Effector CD4-positive, alpha-beta T cell (primary cell): ENCODE data around the gene MFAP5.
"Not testable (repeated sequence)": the region's sequence is repeated elsewhere in the genome, so short reads cannot be mapped to it uniquely, and the experiment has no call there.

Experiments used
- DNase-seq: peaks from one replicate; pipeline ENCODE4 v3.0.0-alpha.2; 2020

The MFAP5 gene

DNA sequence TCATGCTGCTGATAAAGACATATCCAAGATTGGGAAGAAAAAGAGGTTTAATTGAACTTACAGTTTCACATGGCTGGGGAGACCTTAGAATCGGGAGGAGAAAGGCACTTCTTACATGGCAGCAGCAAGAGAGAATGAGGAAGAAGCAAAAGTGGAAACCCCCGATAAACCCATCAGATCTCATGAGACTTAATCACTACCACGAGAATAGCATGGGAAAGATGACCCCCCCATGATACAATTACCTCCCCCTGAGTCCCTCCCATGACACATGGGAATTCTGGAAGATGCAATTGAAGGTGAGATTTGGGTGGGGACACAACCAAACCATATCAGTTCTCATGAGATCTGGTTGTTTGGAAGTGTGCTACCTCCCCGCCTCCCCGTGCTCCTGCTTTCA, 9.8 kb upstream of the MFAP5 start:
- DNase-seq = no peak

DNA sequence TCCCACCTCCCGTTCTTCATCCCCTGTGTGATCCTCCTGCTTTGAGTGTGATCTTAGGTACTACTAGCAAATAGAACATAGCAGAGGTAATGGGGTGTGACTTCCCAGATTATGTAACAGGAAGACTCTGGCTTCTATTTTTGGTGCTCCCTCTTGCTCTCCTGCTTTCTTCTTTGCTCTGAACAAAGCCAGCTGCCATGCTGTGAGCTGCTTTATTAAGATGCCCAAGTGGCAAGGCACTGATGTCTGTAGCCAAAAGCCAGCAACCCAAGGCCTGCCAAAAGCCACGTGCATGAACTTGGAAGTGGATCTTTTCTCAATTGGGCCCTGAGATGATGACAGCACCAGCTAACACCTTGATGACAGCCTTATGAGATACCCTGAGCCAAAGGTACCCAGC, 5.8 kb upstream of the MFAP5 start:
- no peak for DNase-seq

DNA sequence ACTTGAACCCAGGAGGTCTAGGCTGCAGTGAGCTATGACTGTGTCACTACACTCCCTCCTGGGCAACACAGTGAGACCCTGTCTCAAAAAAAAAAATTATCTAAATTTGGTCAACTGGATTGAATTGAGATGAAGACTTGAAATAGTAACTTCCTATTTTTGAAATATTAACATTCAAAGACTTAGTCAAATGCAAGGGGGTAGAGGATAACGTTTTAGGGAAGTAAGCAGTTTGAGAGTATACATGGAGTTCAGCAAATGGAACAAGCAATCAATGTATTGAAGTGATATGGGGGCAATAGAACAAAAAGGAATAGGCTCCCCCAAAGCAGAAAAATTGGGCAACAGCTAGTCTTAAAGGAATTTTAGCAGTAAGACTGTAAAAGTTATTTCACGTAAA, 4.6 kb upstream of the MFAP5 start:
- no peak for DNase-seq

DNA sequence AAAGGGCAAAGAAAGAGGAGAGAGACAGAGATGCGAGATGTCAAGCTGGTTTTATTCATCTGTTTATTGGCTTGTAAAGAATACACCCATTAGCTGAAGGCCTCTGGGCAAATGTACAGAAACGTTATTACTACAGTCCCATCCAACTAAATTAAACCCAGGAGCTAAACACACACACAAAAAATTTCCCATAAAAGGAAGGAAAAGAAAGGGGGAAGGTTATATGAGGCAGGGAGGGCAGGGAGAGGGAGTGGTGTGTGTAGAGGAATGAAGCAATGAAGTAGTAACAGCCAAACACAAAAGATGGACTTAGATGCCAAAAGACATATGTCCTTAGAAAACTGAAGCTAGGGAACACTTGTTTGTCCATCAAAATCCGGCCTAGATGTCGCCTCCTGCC, 3.1 kb upstream of the MFAP5 start:
- DNase-seq = no peak

DNA sequence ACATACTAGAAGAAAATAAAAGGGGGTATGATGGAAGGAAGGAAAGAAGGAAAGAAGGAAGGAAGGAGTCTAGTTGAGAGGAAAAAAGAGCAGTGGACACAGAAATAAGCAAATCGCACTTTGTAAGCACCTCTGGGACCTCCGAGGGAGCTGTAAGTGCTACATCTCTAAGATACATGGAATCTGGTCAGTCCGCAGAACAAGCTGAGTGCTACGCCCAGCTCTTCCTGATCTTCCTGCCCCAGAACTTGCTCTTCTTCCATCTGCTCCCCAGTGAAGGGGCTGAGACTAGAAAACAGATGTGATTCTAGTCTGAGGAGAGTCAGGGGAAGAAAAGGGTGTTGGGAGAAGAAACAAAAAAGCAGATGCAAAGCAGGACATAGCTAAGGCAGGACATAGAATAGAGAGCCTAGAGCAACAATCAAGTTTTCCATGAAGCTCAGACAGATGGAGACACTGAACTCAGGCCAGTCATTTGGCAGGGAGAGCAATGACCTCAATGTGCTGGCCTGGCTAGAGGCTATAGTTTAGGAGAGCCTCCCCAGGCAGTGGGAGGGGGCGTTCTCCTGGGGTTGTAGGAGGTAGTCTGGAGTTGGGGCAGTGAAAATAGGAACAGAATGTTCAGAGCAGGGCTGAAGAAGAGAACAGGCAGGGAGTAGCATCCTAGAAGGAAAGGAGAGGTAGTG, 1.7 kb upstream of the MFAP5 start:
- DNase-seq = no peak

DNA sequence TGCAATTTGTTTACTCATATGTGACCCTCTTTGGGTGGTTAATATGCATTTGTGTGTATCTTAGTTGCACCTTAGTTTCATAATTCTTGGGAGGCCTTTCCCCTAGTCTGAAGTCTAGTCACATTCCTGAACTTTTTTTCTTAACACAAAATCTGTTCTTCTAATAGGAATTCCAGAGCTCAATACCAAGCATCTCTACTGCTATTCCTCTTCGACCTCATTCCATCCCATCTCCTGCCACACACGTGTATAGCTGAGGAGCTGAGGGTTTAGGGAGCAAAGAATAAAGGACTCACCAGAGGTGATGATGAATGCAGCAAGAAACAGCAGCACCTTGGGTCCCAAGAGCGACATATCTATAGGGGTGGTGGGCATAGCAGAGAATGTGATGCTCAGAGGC, 875 bp downstream of the MFAP5 start:
- no peak for DNase-seq

DNA sequence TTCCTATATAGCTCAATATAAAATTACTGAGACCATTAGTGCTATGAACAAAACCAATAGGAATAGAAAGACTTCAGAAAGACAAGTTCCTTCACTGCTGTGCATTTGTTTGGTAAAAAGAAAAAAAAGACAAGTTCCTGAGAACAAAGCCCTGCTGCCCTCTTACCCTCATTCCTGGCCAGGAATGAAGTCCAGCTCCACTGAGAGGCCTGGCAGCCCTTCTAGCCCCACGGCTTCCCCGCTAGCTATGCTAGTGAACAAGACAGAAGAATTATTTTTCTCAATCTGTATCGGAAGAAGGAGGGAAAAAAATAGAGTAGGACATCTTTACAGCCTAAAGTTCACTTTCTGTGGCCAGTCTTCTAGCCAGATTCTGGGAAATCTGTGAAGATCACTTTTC, 1.6 kb downstream of the MFAP5 start:
- no peak for DNase-seq

DNA sequence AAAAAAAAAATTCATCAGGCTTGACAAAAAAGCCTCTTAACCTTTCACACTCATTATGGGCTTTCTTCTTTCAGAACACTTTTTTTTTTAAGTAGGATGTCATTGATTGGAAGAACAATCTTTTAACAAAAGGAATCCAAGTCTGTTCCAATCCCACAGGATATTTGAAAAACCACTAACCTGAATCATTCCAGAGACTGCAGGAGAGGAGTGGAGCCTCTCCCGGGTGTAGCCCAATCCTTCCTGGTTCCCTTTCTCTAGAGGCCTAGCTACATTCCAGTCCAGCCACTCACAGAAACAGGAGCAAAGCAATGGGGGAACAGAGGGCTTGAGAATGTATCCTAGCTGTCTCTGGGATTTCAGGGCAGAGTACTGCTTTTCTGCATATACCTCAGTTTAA, 4.3 kb downstream of the MFAP5 start:
- DNase-seq = no peak

DNA sequence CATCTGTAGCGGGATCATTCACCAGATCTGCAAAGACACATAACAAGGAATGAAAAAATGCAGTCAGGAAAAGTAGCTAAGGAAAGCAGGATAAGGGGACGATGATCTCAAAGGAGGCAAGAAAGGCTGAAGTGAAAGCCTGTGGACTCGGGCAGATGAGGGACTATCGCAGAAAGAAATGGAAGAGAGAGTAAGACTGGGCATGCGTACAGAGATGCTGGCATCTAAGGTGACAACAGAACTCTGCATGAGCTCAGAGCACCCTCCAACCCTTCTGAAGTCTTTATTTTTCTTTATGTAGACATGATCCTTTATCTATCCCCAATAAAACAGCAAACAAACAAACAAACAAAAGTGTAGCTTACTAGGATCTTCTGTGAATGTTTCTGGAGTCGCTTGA, 7.2 kb downstream of the MFAP5 start:
- DNase-seq = no peak

DNA sequence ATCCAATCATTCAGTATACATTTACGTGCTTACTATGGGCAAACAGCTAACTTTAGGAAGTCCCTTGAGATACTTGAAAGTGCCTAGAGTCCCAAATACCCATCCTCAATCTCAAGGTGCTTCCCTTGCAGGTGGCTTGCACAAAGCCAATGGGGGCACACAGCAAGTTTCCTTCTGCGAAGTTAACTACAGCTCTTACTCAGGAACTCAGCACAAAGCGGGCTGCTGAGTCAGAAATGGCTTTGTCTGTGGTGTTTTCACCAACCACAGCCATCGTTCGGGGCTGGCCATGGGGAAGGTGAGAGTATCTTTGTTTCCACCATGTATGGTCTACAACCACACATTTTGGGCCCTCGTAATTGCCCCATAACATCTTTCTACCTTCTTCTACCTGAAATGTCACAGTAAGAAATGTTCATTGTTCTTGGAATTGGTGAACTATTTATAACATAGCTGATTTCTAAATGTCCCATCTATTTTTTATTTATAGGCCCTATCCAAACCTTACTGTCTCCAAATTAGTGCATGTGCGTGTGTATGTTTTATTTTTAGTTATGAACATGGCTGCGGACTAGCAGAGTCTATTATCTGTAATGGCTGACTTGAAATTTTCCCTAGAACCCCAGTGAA, 13.9 kb downstream of the MFAP5 start:
- DNase-seq = no peak

DNA sequence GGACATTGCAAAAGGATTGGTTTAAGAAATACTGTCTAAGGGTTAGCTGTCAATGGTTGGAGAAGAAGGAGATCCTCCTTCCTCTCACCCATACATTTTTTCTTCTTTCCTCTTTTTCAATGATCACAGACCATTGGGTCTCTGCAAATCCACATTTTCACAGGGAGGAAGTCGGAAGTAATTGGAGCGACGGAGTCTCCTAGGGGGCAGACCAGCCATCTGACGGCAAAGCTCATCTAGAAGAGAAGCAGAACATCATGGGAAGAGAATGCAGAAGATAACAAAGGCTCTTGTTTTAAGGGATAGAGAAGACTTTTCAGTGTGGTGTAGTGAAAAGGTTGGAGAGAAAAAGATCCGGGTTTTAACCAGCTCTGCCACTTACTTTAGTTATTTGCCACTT, 14.7 kb downstream of the MFAP5 start:
- no peak for DNase-seq

DNA sequence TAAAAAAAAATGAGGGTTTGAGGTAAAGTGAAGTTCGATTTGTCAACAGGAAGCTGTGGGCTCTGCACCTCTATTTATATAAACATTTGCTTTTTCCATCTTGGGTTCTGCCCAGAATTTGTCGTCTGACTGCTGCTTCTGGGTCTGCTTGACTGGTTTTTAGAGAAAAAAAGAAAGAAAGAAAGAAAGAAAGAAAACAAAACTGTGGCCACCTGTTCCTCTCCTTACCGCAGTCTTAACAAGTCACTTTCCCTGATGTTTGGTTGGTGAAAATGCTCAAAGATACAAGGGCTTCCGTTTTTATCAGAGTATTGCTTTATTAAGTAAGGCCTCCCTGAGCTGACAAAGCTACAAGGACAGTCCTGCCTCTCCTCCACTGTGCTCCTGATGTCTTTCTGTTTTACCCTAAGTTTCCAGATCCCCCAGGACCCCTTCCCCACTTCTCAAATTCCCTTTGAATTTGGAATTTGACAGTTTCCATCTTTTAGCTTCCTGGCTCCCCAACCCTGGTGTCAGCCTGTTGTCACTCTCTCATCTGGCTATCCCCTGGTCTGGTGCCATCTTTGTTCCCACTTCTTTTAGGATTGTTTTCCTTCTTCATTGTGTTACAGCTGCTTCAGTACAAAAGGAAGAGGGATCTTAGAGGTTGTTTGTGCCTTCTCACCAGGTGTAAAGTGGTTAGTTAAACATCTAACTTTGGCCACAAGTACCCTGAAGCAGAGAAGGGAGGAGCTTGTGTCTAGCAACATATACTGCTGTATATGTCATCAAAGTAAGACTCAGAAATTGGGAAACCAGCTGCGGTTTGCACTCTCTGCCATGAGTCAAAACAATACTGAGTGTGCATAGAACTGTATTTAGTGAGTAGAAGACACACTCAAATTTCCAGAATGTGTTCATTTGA, 18.0 kb downstream of the MFAP5 start:
- peak; percentile 23 for DNase-seq

DNA sequence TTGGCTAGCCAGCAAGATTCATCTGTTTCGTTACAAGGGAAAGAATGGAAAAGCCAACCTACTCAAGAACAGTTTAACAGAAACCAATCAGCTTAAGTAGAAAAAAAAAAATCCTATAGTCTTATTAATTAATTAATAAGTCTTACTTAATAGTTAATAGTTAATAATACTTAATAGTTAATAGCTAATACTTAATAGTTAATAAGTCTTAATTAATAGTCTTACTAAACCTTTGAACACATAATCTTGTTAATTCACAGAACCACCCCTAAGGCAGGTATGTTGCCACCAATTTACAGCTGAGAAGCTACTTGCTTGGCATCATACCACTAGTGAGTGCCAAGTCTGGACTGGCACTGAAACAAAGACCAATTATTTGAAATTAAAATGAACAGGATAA, 19.9 kb downstream of the MFAP5 start:
- DNase-seq = no peak

DNA sequence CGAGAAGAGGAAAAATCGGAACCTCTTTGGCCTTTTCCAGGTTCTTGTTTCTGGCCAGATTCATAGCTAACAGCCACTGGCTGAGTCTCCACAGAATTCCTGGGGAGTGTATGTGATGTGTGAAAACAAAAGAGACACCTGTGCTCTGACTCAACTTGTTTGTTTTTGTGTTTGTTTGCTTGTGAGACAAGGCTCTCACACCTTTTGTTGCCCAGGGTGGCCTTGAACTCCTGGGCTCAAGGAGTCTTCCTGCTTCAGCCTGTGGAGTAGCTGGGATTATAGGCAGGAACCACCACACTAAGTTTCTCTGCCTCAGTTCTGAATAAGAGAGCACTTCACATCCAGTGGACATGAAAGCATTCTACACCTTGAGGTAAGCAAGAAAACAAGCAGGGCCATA, 22.7 kb downstream of the MFAP5 start:
- no peak for DNase-seq

DNA sequence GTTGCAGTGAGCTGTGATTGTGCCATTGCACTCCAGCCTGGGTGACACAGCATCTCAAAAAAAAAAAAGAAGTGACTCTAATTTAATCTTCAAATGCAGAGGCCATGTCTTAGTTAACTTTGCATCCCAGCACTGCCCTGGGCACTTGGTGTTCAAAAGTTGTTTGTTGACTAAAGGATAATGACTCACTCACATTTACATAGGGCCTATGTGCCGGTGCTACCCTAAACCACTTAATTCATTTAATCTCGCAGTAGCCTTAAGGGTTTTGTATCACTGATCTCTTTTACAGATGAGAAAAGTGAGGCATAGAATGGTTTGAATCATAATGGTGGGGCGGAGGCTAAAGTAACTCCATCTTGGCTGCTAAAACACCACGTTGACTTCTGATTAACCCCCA, 23.7 kb downstream of the MFAP5 start:
- DNase-seq = no peak

DNA sequence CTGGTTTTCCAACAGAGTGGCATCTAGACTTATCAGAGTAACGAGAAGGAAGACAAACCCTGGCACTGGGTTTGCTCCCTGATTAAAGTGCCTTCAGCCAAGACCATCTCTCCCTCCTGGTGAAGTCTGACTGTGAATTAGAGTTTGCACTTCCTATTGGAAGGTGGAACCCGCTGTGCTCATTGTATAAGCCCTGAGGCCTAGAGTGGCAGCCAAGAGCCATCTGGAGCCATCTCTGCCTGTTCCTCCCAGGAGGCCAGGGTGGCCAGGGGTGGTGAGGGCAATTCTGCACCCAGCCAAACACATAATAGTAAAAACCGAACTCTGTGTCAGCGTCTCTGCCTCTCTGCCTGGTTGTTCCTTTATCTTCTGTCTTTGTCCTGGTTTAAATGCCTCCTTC, 25.0 kb downstream of the MFAP5 start:
- no peak for DNase-seq

DNA sequence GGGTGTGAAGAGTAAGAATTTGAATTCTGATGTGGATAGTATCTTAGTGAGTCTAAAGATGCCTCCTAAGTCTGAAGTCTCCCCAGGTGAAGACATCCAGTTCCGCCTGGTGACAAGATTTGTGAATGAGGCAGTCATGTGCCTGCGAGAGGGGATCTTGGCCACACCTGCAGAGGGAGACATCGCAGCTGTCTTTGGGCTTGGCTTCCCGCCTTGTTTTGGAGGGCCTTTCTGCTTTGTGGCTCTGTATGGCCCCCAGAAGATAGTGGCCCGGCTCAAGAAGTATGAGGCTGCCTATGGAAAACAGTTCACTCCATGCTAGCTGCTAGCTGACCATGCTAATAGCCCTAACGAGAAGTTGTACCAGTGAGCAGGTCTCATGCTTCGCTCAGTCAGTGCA, 25.4 kb downstream of the MFAP5 start:
- DNase-seq = no peak

DNA sequence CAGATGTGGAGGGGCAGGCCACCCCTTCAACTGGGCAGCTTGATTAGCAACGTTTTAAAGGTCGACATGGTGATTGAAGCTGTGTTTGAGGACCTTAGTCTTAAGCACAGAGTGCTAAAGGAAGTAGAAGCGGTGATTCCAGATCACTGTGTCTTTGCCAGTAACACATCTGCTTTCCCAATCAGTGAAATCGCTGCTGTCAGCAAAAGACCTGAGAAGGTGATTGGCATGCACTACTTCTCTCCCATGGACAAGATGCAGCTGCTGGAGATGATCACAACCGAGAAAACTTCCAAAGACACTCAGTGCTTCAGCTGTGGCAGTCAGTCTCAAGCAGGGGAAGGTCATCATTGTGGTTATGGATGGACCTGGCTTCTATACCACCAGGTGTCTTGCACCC, 26.0 kb downstream of the MFAP5 start:
- no peak for DNase-seq

DNA sequence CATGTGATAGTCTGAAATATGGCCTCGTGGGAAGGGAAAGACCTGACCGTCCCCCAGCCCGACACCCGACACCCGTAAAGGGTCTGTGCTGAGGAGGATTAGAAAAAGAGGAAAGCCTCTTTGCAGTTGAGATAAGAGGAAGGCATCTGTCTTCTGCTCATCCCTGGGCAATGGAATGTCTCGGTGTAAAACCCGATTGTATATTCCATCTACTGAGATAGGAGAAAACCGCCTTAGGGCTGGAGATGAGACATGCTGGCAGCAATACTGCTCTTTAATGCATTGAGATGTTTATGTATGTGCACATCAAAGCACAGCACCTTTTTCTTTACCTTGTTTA, 26.6 kb downstream of the MFAP5 start:
- DNase-seq = not testable (repeated sequence)

DNA sequence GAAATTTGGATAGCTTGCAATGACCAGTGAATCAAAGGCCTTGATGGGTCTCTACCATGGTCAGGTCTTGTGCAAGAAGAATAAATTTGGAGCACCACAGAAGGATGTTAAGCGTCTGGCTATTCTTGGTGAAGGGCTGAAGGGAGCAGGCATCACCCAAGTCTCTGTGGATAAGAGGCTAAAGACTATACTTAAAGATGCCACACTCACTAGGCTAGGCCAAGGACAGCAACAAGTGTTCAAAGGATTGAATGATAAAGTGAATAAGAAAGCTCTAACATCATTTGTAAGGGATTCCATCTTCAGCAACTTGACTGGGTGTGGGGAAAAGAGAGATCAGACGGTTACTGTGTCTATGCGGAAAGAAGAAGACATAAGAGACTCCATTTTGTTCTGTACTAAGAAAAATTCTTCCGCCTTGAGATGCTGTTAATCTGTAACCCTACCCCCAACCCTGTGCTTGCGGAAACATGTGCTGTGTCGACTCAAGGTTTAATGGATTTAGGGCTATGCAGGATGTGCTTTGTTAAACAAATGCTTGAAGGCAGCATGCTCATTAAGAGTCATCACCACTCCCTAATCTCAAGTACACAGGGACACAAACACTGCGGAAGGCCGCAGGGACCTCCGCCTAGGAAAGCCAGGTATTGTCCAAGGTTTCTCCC, 27.2 kb downstream of the MFAP5 start:
- not testable (repeated sequence) for DNase-seq

DNA sequence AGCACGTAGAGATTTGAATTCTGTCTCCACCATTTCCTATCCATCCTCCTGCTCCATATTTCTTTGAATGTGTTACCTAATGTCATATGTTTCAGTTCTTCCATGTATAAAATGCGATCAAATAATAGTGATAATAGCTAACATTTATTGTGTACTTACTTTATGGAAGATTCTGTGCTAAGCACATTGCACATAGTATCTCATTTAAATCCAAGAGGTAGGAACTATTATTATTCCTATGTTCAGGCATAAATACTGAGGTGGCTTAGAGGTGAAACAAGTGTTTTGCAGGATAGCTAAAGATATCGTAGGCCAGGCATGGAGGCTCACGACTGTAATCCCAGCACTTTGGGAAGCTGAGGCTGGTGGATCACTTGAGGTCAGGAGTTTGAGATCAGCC, 32.5 kb downstream of the MFAP5 start:
- DNase-seq = no peak

DNA sequence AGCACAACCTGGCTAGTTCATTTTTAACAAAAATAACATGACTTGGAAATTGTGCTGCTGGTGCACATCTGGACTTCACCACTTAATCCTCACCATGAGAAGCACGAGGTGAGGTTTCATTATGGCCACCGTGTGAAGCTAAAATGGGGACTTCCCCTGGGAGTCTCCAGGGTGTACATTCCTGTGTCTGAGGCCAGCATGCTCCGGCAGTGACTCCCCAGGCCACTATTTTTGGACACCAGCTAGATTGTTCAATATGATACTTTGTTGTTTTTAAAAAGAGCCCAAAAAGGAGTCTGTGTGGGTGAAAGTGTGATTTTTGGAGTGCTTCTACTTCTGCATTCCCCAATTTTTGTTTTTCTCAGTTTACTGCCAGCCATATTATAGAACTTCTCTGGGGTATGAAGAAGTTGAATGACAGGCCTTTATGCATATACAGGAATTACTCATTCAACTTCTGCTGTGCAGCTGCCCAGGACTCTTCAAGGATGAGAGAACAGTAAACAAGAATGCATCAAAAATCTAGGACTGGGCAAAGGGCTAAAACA, 33.1 kb downstream of the MFAP5 start:
- DNase-seq = no peak

DNA sequence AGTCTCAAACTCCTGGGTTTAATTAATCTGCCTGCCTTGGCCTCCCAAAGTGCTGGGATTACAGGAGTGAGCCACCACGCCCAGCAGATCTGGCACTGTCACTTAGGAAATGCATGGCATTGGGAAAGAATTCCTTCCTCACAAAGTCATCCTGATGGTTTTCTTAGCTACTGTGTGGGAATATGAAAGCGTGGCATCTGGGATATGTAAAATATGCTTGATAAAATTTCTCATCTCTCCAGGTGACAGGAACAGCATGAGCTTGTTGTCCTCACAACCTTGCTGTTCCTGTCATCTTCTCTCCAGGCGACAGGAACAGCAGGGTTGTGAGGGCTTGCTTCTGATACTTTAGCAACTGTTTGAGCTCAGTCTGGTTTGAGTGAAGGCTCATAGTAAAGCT, 33.9 kb downstream of the MFAP5 start:
- no peak for DNase-seq
